Lower lobe of right lung (tissue), 2 donors: ENCODE measurements around the gene FOXN3. TPM values are rescaled to one million over a fixed set of nuclear protein-coding genes. Genes with fewer than 3 reads are reported as not detected.
A peak's percentile ranks its signal among the peaks of the same experiment; 100 is the strongest.

ENCODE experiments used
- ATAC-seq, 2 donors: fragments of 200-7000 bp; cut with Tn5 transposase; one replicate each; pipeline ENCODE4 v1.9.1; 2020 to 2022; ENCODE audit warnings: mild to moderate bottlenecking in 2 of 2, moderate library complexity in 2 of 2
- DNase-seq: peaks from one replicate; pipeline ENCODE4 v3.0.0-alpha.2; 2020
- H3K27ac ChIP-seq: fragments of 200-600 bp; one replicate; pipeline ENCODE4 v1.8.0; 2022
- H3K27me3 ChIP-seq: fragments of 200-600 bp; one replicate; pipeline ENCODE4 v1.8.0; 2022; ENCODE audit warnings: low read depth
- H3K36me3 ChIP-seq: fragments of 200-600 bp; one replicate; pipeline ENCODE4 v1.8.0; 2022; ENCODE audit warnings: mild to moderate bottlenecking
- H3K4me1 ChIP-seq: fragments of 200-600 bp; one replicate; pipeline ENCODE4 v1.8.0; 2022
- H3K4me3 ChIP-seq: fragments of 200-600 bp; one replicate; pipeline ENCODE4 v1.8.0; 2022; ENCODE audit warnings: mild to moderate bottlenecking
- H3K9me3 ChIP-seq: fragments of 200-600 bp; one replicate; pipeline ENCODE4 v1.8.0; 2022
- intact Hi-C: fragments of 100-400 bp; cut with DNase I; formaldehyde crosslinking; loops from one replicate; pipeline ENCODE4 v1.11.0; 2022
- total RNA-seq: library from RNA; stranded (reverse); fragmentation: NEBNext Ultra II Directional; extraction: Animal tissue kit (Norgen Biotek cat#: 25700); gene quantifications from one replicate; pipeline ENCODE4 v1.2.1, GENCODE V29; 2021
- TF ChIP-seq, protein P1 (sequence below): fragments of 200-600 bp; IDR thresholded peaks from one replicate; pipeline ENCODE4 v1.8.0; 2022; ENCODE audit warnings: antibody characterized with exemption, mild to moderate bottlenecking
- donor health status: DM: no; HTN: yes; CAD: no; lungs with severe emphysema.

Gene FOXN3
- total RNA-seq, 1 donor from 2014 or later = 116 TPM

DNA sequence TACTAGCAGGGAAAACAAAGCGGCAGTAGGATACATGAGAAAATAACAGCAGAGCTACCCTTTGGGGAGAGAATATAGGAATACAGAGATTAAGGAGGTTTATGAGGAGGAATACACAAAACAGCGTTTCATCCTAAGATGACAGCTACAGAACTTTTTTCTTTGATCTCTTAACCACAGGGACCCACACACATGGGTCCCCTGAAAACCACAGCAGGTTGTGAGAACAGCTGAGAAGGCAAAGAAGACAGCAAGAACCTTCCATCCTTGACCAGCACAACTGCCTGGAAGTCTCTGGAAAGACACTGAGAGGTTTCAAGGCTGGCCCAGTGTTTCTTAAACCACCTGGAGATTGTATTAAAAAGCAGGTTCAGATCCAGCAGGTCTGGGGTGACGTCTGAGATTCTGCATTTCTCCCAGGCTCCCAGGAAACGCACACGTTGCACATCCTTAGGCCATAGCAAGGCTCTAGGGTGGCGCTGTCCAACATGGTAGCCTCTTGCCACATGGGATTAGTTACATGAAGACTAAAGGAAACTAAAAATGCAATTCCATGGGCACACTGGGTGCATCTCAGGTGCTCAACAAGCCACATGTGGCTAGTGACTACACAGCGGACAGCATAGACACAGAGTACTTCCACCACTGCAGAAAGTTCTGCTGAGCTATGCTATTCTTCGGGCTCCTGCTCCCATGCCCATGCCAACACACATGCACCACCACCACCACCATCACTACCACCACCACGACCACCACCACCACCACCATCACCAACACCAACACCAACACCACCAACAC is 92.3 kb downstream of the FOXN3 start:
- no peaks in the 10 kb centered on the region for H3K27me3 ChIP-seq
- no peaks in the 10 kb centered on the region for H3K36me3 ChIP-seq
- intact Hi-C loops = no loop called here
- H3K9me3 ChIP-seq = no peaks in the 10 kb centered on the region
- ATAC-seq = no peak
- no peak overlapping the region for H3K4me3 ChIP-seq
- TF ChIP-seq, protein P1, sequence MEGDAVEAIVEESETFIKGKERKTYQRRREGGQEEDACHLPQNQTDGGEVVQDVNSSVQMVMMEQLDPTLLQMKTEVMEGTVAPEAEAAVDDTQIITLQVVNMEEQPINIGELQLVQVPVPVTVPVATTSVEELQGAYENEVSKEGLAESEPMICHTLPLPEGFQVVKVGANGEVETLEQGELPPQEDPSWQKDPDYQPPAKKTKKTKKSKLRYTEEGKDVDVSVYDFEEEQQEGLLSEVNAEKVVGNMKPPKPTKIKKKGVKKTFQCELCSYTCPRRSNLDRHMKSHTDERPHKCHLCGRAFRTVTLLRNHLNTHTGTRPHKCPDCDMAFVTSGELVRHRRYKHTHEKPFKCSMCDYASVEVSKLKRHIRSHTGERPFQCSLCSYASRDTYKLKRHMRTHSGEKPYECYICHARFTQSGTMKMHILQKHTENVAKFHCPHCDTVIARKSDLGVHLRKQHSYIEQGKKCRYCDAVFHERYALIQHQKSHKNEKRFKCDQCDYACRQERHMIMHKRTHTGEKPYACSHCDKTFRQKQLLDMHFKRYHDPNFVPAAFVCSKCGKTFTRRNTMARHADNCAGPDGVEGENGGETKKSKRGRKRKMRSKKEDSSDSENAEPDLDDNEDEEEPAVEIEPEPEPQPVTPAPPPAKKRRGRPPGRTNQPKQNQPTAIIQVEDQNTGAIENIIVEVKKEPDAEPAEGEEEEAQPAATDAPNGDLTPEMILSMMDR = no peak
- DNase-seq = no peak
- no peak overlapping the region for H3K27ac ChIP-seq
- H3K4me1 ChIP-seq = no peaks in the 10 kb centered on the region

GRCh38 chr14:89320381-89321000 is 96.5 kb downstream of the FOXN3 start:
- intact Hi-C loops = no loop called here
- no peak for DNase-seq
- no peaks in the 10 kb centered on the region for H3K4me1 ChIP-seq
- H3K36me3 ChIP-seq = no peaks in the 10 kb centered on the region
- TF ChIP-seq, protein P1 = no peak
- H3K27me3 ChIP-seq = no peaks in the 10 kb centered on the region
- no peak for ATAC-seq
- H3K9me3 ChIP-seq = no peaks in the 10 kb centered on the region
- no peak overlapping the region for H3K4me3 ChIP-seq
- no peak overlapping the region for H3K27ac ChIP-seq

- DNase-seq = no peak
- H3K4me3 ChIP-seq = no peak overlapping the region
- no peaks in the 10 kb centered on the region for H3K4me1 ChIP-seq
- no peaks in the 10 kb centered on the region for H3K27me3 ChIP-seq
- H3K27ac ChIP-seq = no peak overlapping the region
- TF ChIP-seq, protein P1 = no peak
- intact Hi-C loops = no loop called here
- no peak for ATAC-seq
- H3K36me3 ChIP-seq = no peaks in the 10 kb centered on the region
- H3K9me3 ChIP-seq = no peaks in the 10 kb centered on the region
These were observed 97.3 kb downstream of the FOXN3 start for GRCh38 chr14:89319687-89320086.

GRCh38 chr14:89317051-89317691 is 99.9 kb downstream of the FOXN3 start:
- ATAC-seq (no peak), DNase-seq (no peak)
- Histone ChIP-seq H3K4me1 (no peaks in the 10 kb centered on the region), H3K36me3 (no peaks in the 10 kb centered on the region), H3K4me3 (no peak overlapping the region), H3K27me3 (no peaks in the 10 kb centered on the region), H3K27ac (no peak overlapping the region), H3K9me3 (no peaks in the 10 kb centered on the region)
- TF ChIP-seq, protein P1 = no peak
- intact Hi-C loops = no loop called here

GRCh38 chr14:89315493-89316470 is 101.3 kb downstream of the FOXN3 start:
- H3K27ac ChIP-seq = no peak overlapping the region
- no peaks in the 10 kb centered on the region for H3K4me1 ChIP-seq
- H3K9me3 ChIP-seq = no peaks in the 10 kb centered on the region
- TF ChIP-seq, protein P1 = no peak
- no peak overlapping the region for H3K4me3 ChIP-seq
- ATAC-seq (peak in 1 of 2 donors; percentile 21), DNase-seq (no peak)
- no peaks in the 10 kb centered on the region for H3K36me3 ChIP-seq
- intact Hi-C loops = no loop called here
- H3K27me3 ChIP-seq = no peaks in the 10 kb centered on the region
